Hepatocyte (in vitro differentiated cells): ENCODE data around the gene CBX2. TPM values are rescaled to one million over a fixed set of nuclear protein-coding genes. Genes with fewer than 3 reads are reported as not detected.

Experiments used
- DNase-seq: peaks from one replicate; pipeline ENCODE4 v3.0.0-alpha.2; 2016; ENCODE audit warnings: low spot score
- H2AFZ ChIP-seq: fragments of 200-600 bp; sonication (generic); 2 replicates; pipeline ENCODE4 v1.6.0; 2016; ENCODE audit warnings: antibody characterized with exemption, mild to moderate bottlenecking
- H3K27ac ChIP-seq: fragments of 200-600 bp; sonication (generic); 2 replicates; pipeline ENCODE4 v1.5.1; 2016; ENCODE audit warnings: mild to moderate bottlenecking
- H3K27me3 ChIP-seq: fragments of 200-600 bp; sonication (generic); 2 replicates; pipeline ENCODE4 v1.6.1; 2016
- H3K36me3 ChIP-seq: fragments of 200-600 bp; sonication (generic); replicated peaks from 2 replicates; pipeline ENCODE4 v1.5.1; 2016; ENCODE audit warnings: low read depth; ENCODE audit not compliant: insufficient read depth
- H3K4me1 ChIP-seq: fragments of 200-600 bp; sonication (generic); 2 replicates; pipeline ENCODE4 v1.5.1; 2016; ENCODE audit warnings: mild to moderate bottlenecking, moderate library complexity; ENCODE audit not compliant: insufficient read depth
- H3K4me2 ChIP-seq: fragments of 200-600 bp; sonication (generic); 2 replicates; pipeline ENCODE4 v1.6.0; 2016
- H3K4me3 ChIP-seq: fragments of 200-600 bp; sonication (generic); 2 replicates; pipeline ENCODE4 v1.5.1; 2016; ENCODE audit warnings: mild to moderate bottlenecking
- H3K79me2 ChIP-seq: fragments of 200-600 bp; sonication (generic); 2 replicates; pipeline ENCODE4 v1.6.0; 2017; ENCODE audit warnings: mild to moderate bottlenecking
- H3K9me2 ChIP-seq: fragments of 200-600 bp; sonication (generic); replicated peaks from 2 replicates; pipeline ENCODE4 v1.6.0; 2017; ENCODE audit warnings: mild to moderate bottlenecking; ENCODE audit not compliant: insufficient read depth
- H3K9me3 ChIP-seq: fragments of 200-600 bp; sonication (generic); 2 replicates; pipeline ENCODE4 v1.5.1; 2016; ENCODE audit warnings: low read depth, mild to moderate bottlenecking
- H4K20me1 ChIP-seq: fragments of 200-600 bp; sonication (generic); 2 replicates; pipeline ENCODE4 v1.6.0; 2016; ENCODE audit warnings: mild to moderate bottlenecking; ENCODE audit not compliant: insufficient read depth, poor library complexity, severe bottlenecking
- EZH2 ChIP-seq: fragments of 200-600 bp; sonication (generic); IDR thresholded peaks from 2 replicates; pipeline ENCODE4 v1.6.1; 2016; ENCODE audit warnings: antibody characterized with exemption, mild to moderate bottlenecking, borderline replicate concordance
- EZH2phosphoT487 ChIP-seq: fragments of 200-600 bp; sonication (generic); IDR thresholded peaks from one replicate; pipeline ENCODE4 v1.6.1; 2018; ENCODE audit warnings: antibody characterized with exemption, mild to moderate bottlenecking, low read depth, moderate library complexity; ENCODE audit not compliant: unreplicated experiment, severe bottlenecking
- WGBS: methylation state at CpG from one replicate; pipeline ENCODE4 v1.1.6; 2016; ENCODE audit warnings: low lambda C conversion rate; ENCODE audit errors: missing lambda C conversion rate; 5-methylcytosine and 5-hydroxymethylcytosine counted together
- polyA plus RNA-seq: library from polyadenylated mRNA; unstranded; fragments of >200 nt; fragmentation: Nextera tagmentation; extraction: Ambion mirVana; gene quantifications from 2 replicates; pipeline ENCODE4 v1.2.1, GENCODE V29; 2016
- total RNA-seq: library from RNA; depleted of rRNA; stranded (reverse); fragments of >200 nt; gene quantifications from 2 replicates; pipeline ENCODE4 v1.2.3, GENCODE V29; 2014
- TF ChIP-seq, protein P1 (sequence below): fragments of 200-600 bp; sonication (generic); IDR thresholded peaks from 2 replicates; pipeline ENCODE4 v1.5.1; 2016; ENCODE audit warnings: antibody characterized with exemption, mild to moderate bottlenecking; ENCODE audit not compliant: poor library complexity

Gene CBX2
- total and polyA plus RNA-seq, 2 experiments from 2014 or later, result 11.6 to 16.3 TPM

DNA sequence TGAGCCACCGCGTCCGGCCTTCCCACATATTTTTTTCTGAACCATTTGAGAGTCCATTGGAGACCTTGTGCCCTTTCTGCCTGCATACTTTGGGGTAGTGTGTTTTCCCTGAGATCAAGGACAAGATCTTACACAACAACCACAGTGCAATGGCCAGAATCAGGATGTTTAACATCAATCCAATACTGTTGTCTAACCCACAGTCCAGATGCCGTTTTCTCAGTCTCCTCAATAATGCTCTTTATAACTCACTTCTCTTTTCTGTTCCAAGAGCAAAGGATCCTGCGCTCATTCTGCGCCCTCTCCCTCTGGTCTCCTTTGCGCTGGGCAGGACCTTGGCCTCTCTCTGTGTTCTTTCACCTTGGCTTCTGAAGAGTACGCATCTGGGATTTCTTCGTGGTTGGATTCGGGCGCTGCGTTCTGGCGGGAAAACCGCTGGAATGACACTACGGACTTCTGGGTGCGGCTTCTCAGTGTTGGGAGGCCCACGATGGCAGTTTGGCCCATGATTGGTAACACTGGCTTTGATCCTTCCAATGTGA is 44.7 kb downstream of the CBX2 start:
- Histone ChIP-seq H3K27me3 (peaks cover 23% of the 10 kb centered on the region), H3K4me2 (no peak overlapping the region), H4K20me1 (no peaks in the 10 kb centered on the region), H2AFZ (no peak overlapping the region), H3K79me2 (no peaks in the 10 kb centered on the region), H3K36me3 (no peaks in the 10 kb centered on the region), H3K9me3 (no peaks in the 10 kb centered on the region), H3K9me2 (no peaks in the 10 kb centered on the region), H3K4me3 (no peak overlapping the region), H3K4me1 (no peaks in the 10 kb centered on the region), H3K27ac (no peak overlapping the region)
- no peak for DNase-seq
- TF ChIP-seq EZH2, result no peak
- TF ChIP-seq, protein P1, sequence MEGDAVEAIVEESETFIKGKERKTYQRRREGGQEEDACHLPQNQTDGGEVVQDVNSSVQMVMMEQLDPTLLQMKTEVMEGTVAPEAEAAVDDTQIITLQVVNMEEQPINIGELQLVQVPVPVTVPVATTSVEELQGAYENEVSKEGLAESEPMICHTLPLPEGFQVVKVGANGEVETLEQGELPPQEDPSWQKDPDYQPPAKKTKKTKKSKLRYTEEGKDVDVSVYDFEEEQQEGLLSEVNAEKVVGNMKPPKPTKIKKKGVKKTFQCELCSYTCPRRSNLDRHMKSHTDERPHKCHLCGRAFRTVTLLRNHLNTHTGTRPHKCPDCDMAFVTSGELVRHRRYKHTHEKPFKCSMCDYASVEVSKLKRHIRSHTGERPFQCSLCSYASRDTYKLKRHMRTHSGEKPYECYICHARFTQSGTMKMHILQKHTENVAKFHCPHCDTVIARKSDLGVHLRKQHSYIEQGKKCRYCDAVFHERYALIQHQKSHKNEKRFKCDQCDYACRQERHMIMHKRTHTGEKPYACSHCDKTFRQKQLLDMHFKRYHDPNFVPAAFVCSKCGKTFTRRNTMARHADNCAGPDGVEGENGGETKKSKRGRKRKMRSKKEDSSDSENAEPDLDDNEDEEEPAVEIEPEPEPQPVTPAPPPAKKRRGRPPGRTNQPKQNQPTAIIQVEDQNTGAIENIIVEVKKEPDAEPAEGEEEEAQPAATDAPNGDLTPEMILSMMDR, result no peak
- no peak for TF ChIP-seq EZH2phosphoT487
- WGBS, result 92% methylated on average over 17 of the region's 17 CpGs

DNA sequence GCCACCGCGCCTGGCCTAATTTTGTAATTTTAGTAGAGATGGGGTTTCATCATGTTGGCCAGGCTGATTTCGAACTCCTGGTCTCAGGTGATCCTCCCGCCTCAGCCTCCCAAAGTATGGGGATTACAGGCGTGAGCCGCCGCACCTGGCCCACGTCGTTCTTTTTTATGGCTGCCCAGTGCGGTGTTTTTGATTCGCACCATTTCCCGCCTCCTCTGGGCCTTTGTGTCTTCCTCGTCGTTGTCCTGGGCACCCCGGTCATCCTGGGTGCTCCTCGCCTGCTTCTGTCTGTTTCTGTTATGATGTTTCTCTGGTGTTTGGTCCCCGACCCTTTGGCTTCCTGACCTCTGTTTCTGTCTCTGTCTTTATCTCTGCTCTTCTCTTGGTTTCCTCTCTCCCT is 46.3 kb downstream of the CBX2 start:
- no peak for DNase-seq

DNA sequence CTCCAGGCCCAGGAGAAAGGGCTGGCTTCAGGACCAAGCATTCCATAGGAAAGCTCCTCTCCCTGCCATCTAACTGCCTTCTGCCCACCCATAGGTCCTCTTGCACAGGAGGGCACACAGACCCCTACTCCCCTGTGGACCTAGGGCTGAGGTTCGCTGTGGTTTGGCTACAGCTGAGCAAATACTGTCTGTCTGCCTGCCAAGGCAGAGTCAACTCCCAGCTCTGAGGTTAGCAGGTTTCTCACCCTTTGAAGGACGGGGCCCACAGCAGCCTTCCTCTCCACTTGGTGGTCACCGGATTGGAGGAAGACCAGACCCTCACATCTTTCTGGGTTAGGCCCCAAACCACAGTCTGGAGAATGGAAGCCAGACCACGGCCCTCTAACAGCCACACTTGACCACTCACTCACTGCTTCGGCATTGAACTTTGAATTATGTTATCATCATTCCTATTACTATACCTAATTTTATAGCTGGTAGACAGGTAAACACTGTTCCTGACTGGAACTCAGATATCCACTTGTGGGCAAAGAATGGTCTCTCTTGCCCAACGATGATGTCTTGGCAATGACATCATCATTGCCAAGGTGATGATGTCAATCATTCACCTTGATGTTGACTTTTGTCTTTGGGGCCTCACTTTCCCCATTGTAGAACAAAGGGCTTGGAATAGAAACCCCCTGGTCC is 47.1 kb downstream of the CBX2 start:
- 80% methylated on average over 6 of the region's 6 CpGs for WGBS
- Histone ChIP-seq H3K9me2 (no peaks in the 10 kb centered on the region), H3K4me3 (no peak overlapping the region), H4K20me1 (no peaks in the 10 kb centered on the region), H3K9me3 (no peaks in the 10 kb centered on the region), H3K27ac (no peak overlapping the region), H3K36me3 (no peaks in the 10 kb centered on the region), H3K4me2 (no peak overlapping the region), H3K27me3 (peaks cover 3% of the 10 kb centered on the region), H3K79me2 (no peaks in the 10 kb centered on the region), H3K4me1 (no peaks in the 10 kb centered on the region), H2AFZ (no peak overlapping the region)
- TF ChIP-seq, protein P1, result no peak
- TF ChIP-seq EZH2phosphoT487 (no peak), EZH2 (no peak)
- no peak for DNase-seq

More for the DNA sequence above, 46.3 kb downstream of the CBX2 start:
- no peaks in the 10 kb centered on the region for H3K9me3 ChIP-seq
- no peaks in the 10 kb centered on the region for H3K9me2 ChIP-seq
- no peak overlapping the region for H3K27ac ChIP-seq
- no peaks in the 10 kb centered on the region for H3K36me3 ChIP-seq
- 99% methylated on average over 17 of the region's 17 CpGs for WGBS
- no peak overlapping the region for H3K4me3 ChIP-seq
- TF ChIP-seq EZH2phosphoT487 (no peak), EZH2 (no peak)
- TF ChIP-seq, protein P1, result no peak
- H3K27me3 ChIP-seq, result peaks cover 8% of the 10 kb centered on the region
- H3K4me2 ChIP-seq, result no peak overlapping the region
- no peak overlapping the region for H2AFZ ChIP-seq
- no peaks in the 10 kb centered on the region for H3K79me2 ChIP-seq
- H3K4me1 ChIP-seq, result no peaks in the 10 kb centered on the region
- H4K20me1 ChIP-seq, result no peaks in the 10 kb centered on the region
